Measurements from ENCODE around the gene STRIP2. TPM values are rescaled to one million over a fixed set of nuclear protein-coding genes. Genes with fewer than 3 reads are reported as not detected.
A peak's percentile ranks its signal among the peaks of the same experiment; 100 is the strongest.
"Not testable (repeated sequence)": the region's sequence is repeated elsewhere in the genome, so short reads cannot be mapped to it uniquely, and the experiment has no call there.

Gene STRIP2
- total RNA-seq, 3 donors from 2014 or later: under 0.01 to 1.9 (median 1.8) TPM

DNA sequence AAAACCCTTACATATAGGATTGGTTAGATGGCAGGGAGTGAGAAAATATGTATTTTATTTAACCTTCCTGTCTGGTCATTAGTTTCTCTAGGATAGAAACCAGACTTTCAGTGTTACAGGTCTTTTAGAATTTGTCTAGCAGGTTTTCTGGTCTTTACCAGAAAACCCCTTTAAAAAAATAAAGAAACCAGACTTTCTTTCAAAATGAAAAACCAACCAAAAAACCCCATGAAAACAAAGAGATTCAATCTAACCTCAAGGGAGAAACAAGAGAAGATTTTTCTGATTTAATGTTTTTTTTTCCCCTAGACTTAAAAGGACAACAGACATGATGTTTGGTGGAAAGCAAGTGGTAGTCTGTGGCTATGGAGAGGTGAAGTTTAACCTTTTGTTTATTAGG lies 28.7 kb upstream of the STRIP2 start:
- TF ChIP-seq POLR2A (IDR thresholded peaks at IDR 0.05) (no peak), POLR2AphosphoS5 (IDR thresholded peaks at IDR 0.05) (no peak)
- TF ChIP-seq, protein P1, sequence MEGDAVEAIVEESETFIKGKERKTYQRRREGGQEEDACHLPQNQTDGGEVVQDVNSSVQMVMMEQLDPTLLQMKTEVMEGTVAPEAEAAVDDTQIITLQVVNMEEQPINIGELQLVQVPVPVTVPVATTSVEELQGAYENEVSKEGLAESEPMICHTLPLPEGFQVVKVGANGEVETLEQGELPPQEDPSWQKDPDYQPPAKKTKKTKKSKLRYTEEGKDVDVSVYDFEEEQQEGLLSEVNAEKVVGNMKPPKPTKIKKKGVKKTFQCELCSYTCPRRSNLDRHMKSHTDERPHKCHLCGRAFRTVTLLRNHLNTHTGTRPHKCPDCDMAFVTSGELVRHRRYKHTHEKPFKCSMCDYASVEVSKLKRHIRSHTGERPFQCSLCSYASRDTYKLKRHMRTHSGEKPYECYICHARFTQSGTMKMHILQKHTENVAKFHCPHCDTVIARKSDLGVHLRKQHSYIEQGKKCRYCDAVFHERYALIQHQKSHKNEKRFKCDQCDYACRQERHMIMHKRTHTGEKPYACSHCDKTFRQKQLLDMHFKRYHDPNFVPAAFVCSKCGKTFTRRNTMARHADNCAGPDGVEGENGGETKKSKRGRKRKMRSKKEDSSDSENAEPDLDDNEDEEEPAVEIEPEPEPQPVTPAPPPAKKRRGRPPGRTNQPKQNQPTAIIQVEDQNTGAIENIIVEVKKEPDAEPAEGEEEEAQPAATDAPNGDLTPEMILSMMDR (IDR thresholded peaks at IDR 0.05): no peak
- H3K4me3 ChIP-seq: no peak overlapping the region
- no peak overlapping the region for H3K27ac ChIP-seq
- H3K27me3 ChIP-seq: no peaks in the 10 kb centered on the region
- H3K36me3 ChIP-seq: peaks cover 3% of the 10 kb centered on the region
- no peak for DNase-seq (ENCODE audit: low spot score in 2 of 2)
- intact Hi-C loops (cut with DNase I; ENCODE audit: low total_unique reads): no loop called here
- no peaks in the 10 kb centered on the region for H3K4me1 ChIP-seq
- no peaks in the 10 kb centered on the region for H3K9me3 ChIP-seq

DNA sequence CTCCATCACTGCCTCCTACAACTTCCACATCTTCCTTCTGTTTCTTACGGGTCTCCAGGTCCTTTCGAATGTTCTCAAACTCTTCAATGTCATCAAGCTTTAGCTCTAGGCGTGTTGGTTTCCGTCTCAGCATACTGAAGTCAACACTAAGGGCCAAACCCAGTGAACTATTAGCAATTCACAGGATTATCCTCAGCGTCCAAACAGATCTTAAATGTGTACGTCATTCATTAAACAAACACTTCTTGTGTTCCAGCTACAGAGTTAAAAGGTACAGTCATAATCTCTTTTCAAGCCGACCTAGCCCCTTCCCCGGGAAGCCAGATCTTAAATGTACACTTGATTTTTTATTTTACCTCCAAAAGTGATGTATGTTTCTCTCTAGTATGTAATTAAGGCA lies 24.0 kb upstream of the STRIP2 start:
- H3K9me3 ChIP-seq; intact Hi-C loops (cut with DNase I; ENCODE audit: low total_unique reads); DNase-seq (ENCODE audit: low spot score in 2 of 2); H3K27ac ChIP-seq; H3K4me3 ChIP-seq; H3K27me3 ChIP-seq; H3K36me3 ChIP-seq; H3K4me1 ChIP-seq: not testable (repeated sequence)

DNA sequence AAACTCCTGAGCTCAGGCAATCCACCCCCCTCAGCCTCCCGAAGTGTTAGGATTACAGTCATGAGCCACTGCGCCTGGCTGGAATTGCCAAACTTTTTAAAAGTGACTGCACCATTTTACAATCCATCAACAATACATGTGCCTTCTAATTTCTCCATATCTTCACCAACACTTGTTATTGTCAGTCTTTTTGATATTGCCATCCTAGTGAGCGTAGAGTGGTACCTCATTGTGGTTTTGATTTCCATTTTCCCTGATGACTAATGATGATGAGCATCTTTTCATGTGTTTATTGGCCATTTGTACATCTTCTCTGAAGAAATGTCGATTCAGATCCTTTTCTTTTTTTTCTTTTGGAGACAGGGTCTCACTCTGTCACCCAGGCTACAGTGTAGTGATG lies 21.7 kb upstream of the STRIP2 start:
- Histone ChIP-seq H3K4me1 (no peaks in the 10 kb centered on the region), H3K4me3 (no peak overlapping the region), H3K27ac (no peak overlapping the region), H3K9me3 (no peaks in the 10 kb centered on the region), H3K27me3 (no peaks in the 10 kb centered on the region), H3K36me3 (peaks cover 5% of the 10 kb centered on the region)
- TF ChIP-seq, protein P1 (IDR thresholded peaks at IDR 0.05): no peak
- TF ChIP-seq POLR2AphosphoS5 (IDR thresholded peaks at IDR 0.05) (no peak), POLR2A (IDR thresholded peaks at IDR 0.05) (no peak)
- intact Hi-C loops (cut with DNase I; ENCODE audit: low total_unique reads): no loop called here
- DNase-seq (ENCODE audit: low spot score in 2 of 2): no peak

DNA sequence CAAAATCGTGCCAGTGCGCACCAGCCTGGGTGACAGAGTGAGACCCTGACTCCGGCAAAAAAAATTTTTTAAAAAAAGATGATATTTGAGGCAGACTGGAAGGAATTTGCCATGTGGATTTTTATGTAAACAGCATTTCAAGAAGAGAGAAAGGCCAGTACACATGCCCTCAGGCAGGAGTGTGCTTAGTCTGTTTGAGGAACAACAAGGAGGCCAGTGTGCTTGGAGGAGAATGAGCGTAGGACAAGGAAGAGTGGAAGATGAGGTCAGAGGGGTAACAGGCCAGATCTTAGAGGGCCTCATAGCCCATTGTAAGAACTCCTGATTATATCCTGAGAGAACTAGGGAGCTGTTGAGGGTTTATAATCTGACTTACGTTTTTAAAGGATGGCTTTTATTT lies 17.2 kb upstream of the STRIP2 start:
- Histone ChIP-seq H3K9me3 (no peaks in the 10 kb centered on the region), H3K27me3 (no peaks in the 10 kb centered on the region), H3K36me3 (no peaks in the 10 kb centered on the region), H3K4me3 (no peak overlapping the region), H3K27ac (no peak overlapping the region), H3K4me1 (no peaks in the 10 kb centered on the region)
- peak; percentile 43 to 63 for DNase-seq (ENCODE audit: low spot score in 2 of 2)
- intact Hi-C loops (cut with DNase I; ENCODE audit: low total_unique reads): no loop called here
- TF ChIP-seq, protein P1 (IDR thresholded peaks at IDR 0.05): no peak
- TF ChIP-seq POLR2AphosphoS5 (IDR thresholded peaks at IDR 0.05) (no peak), POLR2A (IDR thresholded peaks at IDR 0.05) (no peak)

DNA sequence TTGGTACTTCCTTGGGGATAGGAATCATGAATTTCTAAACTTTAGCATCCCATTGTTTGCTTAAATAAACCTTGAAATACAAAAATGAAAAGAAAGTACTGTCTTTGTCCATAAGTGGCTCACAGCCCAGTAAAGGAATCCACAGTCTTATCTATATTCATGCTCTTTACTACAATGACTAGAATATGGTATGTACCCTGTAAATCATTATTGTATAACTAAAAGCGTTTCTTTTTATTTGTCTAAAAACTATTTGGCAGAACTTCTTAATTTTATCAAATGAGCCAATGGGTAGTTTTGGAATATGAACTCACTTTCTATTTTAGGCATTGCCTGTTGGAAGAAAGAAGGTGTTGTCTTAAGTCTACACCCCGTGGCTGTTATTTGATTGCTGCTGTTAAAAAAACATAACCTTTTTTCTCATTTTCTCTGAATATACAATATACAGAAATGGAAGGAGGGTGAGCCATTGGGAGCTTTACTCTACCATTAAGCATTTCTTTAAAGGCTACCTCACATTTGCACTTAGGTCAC lies 12.4 kb upstream of the STRIP2 start:
- H3K4me3 ChIP-seq: no peak overlapping the region
- H3K27me3 ChIP-seq: no peaks in the 10 kb centered on the region
- no peaks in the 10 kb centered on the region for H3K36me3 ChIP-seq
- H3K4me1 ChIP-seq: no peaks in the 10 kb centered on the region
- H3K27ac ChIP-seq: no peak overlapping the region
- H3K9me3 ChIP-seq: no peaks in the 10 kb centered on the region
- intact Hi-C loops (cut with DNase I; ENCODE audit: low total_unique reads): no loop called here
- TF ChIP-seq, protein P1 (IDR thresholded peaks at IDR 0.05): no peak
- TF ChIP-seq POLR2AphosphoS5 (IDR thresholded peaks at IDR 0.05) (no peak), POLR2A (IDR thresholded peaks at IDR 0.05) (no peak)
- DNase-seq (ENCODE audit: low spot score in 2 of 2): no peak

DNA sequence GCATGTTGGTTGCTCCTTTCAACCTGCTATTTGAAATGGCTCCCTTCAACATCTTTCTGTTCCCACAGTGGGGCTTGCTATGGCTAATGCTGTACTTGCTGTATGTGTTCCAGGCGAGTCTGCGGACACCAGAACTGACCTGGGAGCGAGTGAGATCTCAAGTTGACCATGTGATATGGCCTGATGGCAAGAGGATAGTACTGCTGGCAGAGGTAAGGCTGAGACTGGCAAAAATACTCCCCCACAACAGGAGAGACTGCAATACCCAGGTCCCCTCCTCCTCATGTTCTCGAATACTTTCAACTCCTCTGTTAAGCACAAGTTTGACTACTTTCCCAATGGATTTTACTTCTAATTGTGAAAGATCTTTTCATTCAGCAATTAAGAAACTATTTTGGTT lies 11.5 kb upstream of the STRIP2 start:
- TF ChIP-seq, protein P1 (IDR thresholded peaks at IDR 0.05): no peak
- TF ChIP-seq POLR2AphosphoS5 (IDR thresholded peaks at IDR 0.05) (no peak), POLR2A (IDR thresholded peaks at IDR 0.05) (no peak)
- Histone ChIP-seq H3K4me3 (no peak overlapping the region), H3K27ac (no peak overlapping the region), H3K4me1 (no peaks in the 10 kb centered on the region), H3K27me3 (no peaks in the 10 kb centered on the region), H3K9me3 (no peaks in the 10 kb centered on the region), H3K36me3 (no peaks in the 10 kb centered on the region)
- DNase-seq (ENCODE audit: low spot score in 2 of 2): no peak
- intact Hi-C loops (cut with DNase I; ENCODE audit: low total_unique reads): no loop called here

Measured in breast epithelium (tissue), 4 donors.